ENCODE results near the gene OAF. TPM values are rescaled to one million over a fixed set of nuclear protein-coding genes. Genes with fewer than 3 reads are reported as not detected.

OAF gene
- total RNA-seq, 4 donors from 2014 or later = 74.7 to 192 (median 124) TPM

- TF ChIP-seq CTCF (IDR thresholded peaks at IDR 0.05) (no peak), POLR2A (IDR thresholded peaks at IDR 0.05) (no peak), EP300 (IDR thresholded peaks at IDR 0.05) (no peak)
- Histone ChIP-seq H3K27me3 (no peaks in the 10 kb centered on the region), H3K4me1 (peaks cover 0 to 85% (median 56%) of the 10 kb centered on the region in 4 donors), H3K36me3 (no peaks in the 10 kb centered on the region), H3K9me3 (no peaks in the 10 kb centered on the region), H3K4me3 (no peak overlapping the region), H3K27ac (peak overlapping the region; percentile 82 to 89 (median 86))
- DNase-seq (ENCODE audit: low spot score in 2 of 2) = no peak
Measured at GRCh38 chr11:120186456-120186773, 24.4 kb upstream of the OAF start.

- Histone ChIP-seq H3K27ac (peak overlapping the region; percentile 82 to 89 (median 86)), H3K4me1 (peaks cover 0 to 82% (median 53%) of the 10 kb centered on the region in 4 donors), H3K9me3 (no peaks in the 10 kb centered on the region), H3K36me3 (no peaks in the 10 kb centered on the region), H3K27me3 (no peaks in the 10 kb centered on the region), H3K4me3 (no peak overlapping the region)
- DNase-seq (ENCODE audit: low spot score in 2 of 2) = no peak
- 33 to 38% methylated on average over 17 of the region's 17 CpGs for WGBS, 2 donors
- TF ChIP-seq EP300 (IDR thresholded peaks at IDR 0.05) = peak in 1 of 2 donors; percentile 9
- TF ChIP-seq POLR2A (IDR thresholded peaks at IDR 0.05) = no peak
Measured at GRCh38 chr11:120186774-120187591, 23.8 kb upstream of the OAF start.

- WGBS, 2 donors = 75 to 84% methylated on average over 5 of the region's 5 CpGs
Measured at GRCh38 chr11:120188371-120188770, 22.5 kb upstream of the OAF start.

GRCh38 chr11:120188811-120189455 lies 21.9 kb upstream of the OAF start:
- 76 to 83% methylated on average over 4 of the region's 4 CpGs for WGBS, 2 donors
- Histone ChIP-seq H3K9me3 (no peaks in the 10 kb centered on the region), H3K27ac (peak overlapping the region in 3 of 4 donors; percentile 32 to 89 (median 89)), H3K36me3 (no peaks in the 10 kb centered on the region), H3K27me3 (no peaks in the 10 kb centered on the region), H3K4me3 (no peak overlapping the region), H3K4me1 (peaks cover 0 to 81% (median 41%) of the 10 kb centered on the region in 4 donors)
- TF ChIP-seq POLR2A (IDR thresholded peaks at IDR 0.05) = no peak
- TF ChIP-seq CTCF (IDR thresholded peaks at IDR 0.05) = no peak
- TF ChIP-seq EP300 (IDR thresholded peaks at IDR 0.05) = no peak
- no peak for DNase-seq (ENCODE audit: low spot score in 2 of 2)

More at GRCh38 chr11:120188371-120188770, 22.5 kb upstream of the OAF start:
- Histone ChIP-seq H3K36me3 (no peaks in the 10 kb centered on the region), H3K27ac (peak overlapping the region; percentile 38 to 89 (median 86)), H3K4me1 (peaks cover 0 to 81% (median 47%) of the 10 kb centered on the region in 4 donors), H3K27me3 (no peaks in the 10 kb centered on the region), H3K4me3 (no peak overlapping the region), H3K9me3 (no peaks in the 10 kb centered on the region)
- no peak for DNase-seq (ENCODE audit: low spot score in 2 of 2)
- TF ChIP-seq POLR2A (IDR thresholded peaks at IDR 0.05) (no peak), CTCF (IDR thresholded peaks at IDR 0.05) (no peak), EP300 (IDR thresholded peaks at IDR 0.05) (no peak)

- Histone ChIP-seq H3K9me3 (no peaks in the 10 kb centered on the region), H3K4me3 (no peak overlapping the region), H3K36me3 (no peaks in the 10 kb centered on the region), H3K27ac (no peak overlapping the region), H3K27me3 (no peaks in the 10 kb centered on the region), H3K4me1 (peaks cover 0 to 70% (median 24%) of the 10 kb centered on the region in 4 donors)
- no peak for DNase-seq (ENCODE audit: low spot score in 2 of 2)
- 70 to 84% methylated on average over 4 of the region's 4 CpGs for WGBS, 2 donors
- no peak for TF ChIP-seq EP300 (IDR thresholded peaks at IDR 0.05)
- TF ChIP-seq POLR2A (IDR thresholded peaks at IDR 0.05) = no peak
- TF ChIP-seq CTCF (IDR thresholded peaks at IDR 0.05) = no peak
Measured at GRCh38 chr11:120191058-120191457, 19.8 kb upstream of the OAF start.
